Esophagus (tissue), 2 donors: ENCODE results near the gene NIT2. TPM values are rescaled to one million over a fixed set of nuclear protein-coding genes. Genes with fewer than 3 reads are reported as not detected.

ENCODE experiments used
- polyA plus RNA-seq, 2 donors: library from polyadenylated mRNA; stranded (reverse); fragments of 200-250 nt; gene quantifications; one replicate each; pipeline ENCODE4 v1.2.3, GENCODE V29; 2013
- donor health status: healthy with polysubstance abuse.
- donor health status: Bipolar disorder and iron deficiency.

Gene NIT2
- polyA plus RNA-seq, 2 donors = 25.3 to 35.8 TPM

Other genes with a start within 250 kb of the NIT2 start
- 1 to 10 TPM; 2.6 to 6.9 TPM for gene FILIP1L, start 220.3 kb upstream of the NIT2 start, polyA plus RNA-seq
- gene TBC1D23, start 73.8 kb upstream of the NIT2 start, polyA plus RNA-seq = 10 to 100 TPM; 12.6 to 17.4 TPM
- 10 to 100 TPM; 11.5 to 21.7 TPM for gene TOMM70, start 66.3 kb downstream of the NIT2 start, polyA plus RNA-seq
- under 1 TPM; 0.35 to 0.41 TPM for gene LNP1, start 66.8 kb downstream of the NIT2 start, polyA plus RNA-seq
- gene TMEM45A, start 157.9 kb downstream of the NIT2 start, polyA plus RNA-seq = 1 to 10 TPM; 1.0 to 9.0 TPM